SU-DHL-6 (cell line): ENCODE measurements around the gene ESPN.

ENCODE experiments used
- CTCF ChIP-seq: fragments of 200-600 bp; sonication (generic); IDR thresholded peaks from one replicate; pipeline ENCODE4 v1.5.1; 2017; ENCODE audit warnings: antibody characterized with exemption, mild to moderate bottlenecking, low read length, moderate library complexity; ENCODE audit not compliant: insufficient read depth, poor library complexity, severe bottlenecking
- EZH2phosphoT487 ChIP-seq: fragments of 200-600 bp; sonication (generic), shearing (Covaris generic); conservative IDR thresholded peaks from 2 replicates; pipeline ENCODE4 v1.6.1; 2018; ENCODE audit warnings: mild to moderate bottlenecking, antibody characterized with exemption, low read length, moderate library complexity, mixed read lengths

- TF ChIP-seq CTCF (no peak), EZH2phosphoT487 (no peak)
Measured at GRCh38 chr1:6467744-6468688, 43.4 kb downstream of the ESPN start.
